Left lung (tissue), 10 donors: ENCODE results near the gene PLEKHO1. TPM values are rescaled to one million over a fixed set of nuclear protein-coding genes. Genes with fewer than 3 reads are reported as not detected.
"Not testable (repeated sequence)": the region's sequence is repeated elsewhere in the genome, so short reads cannot be mapped to it uniquely, and the experiment has no call there.

Source experiments
- ATAC-seq: fragments of 200-7000 bp; cut with Tn5 transposase; one replicate; pipeline ENCODE4 v1.9.1; 2020; ENCODE audit warnings: moderate library complexity
- DNase-seq, 4 donors: peaks; one replicate each; pipeline ENCODE4 v3.0.0-alpha.2; 2013 to 2020
- H3K27ac ChIP-seq, 2 donors: fragments of 200-600 bp; sonication (generic) in 1 of 2; one replicate each; pipeline versions ENCODE4 v1.5.0 to v1.8.0; 2020 to 2021
- H3K27me3 ChIP-seq, 2 donors: fragments of 200-600 bp; sonication (generic) in 1 of 2; one replicate each; pipeline versions ENCODE4 v1.5.0 to v1.8.0; 2020 to 2021
- H3K36me3 ChIP-seq, 2 donors: fragments of 200-600 bp; sonication (generic) in 1 of 2; one replicate each; pipeline versions ENCODE4 v1.5.0 to v1.8.0; 2020 to 2021
- H3K4me1 ChIP-seq, 2 donors: fragments of 200-600 bp; one replicate each; pipeline ENCODE4 v1.8.0; 2021
- H3K4me3 ChIP-seq, 2 donors: fragments of 200-600 bp; sonication (generic) in 1 of 2; one replicate each; pipeline versions ENCODE4 v1.5.0 to v1.8.0; 2020 to 2021; ENCODE audit warnings: mild to moderate bottlenecking in 1 of 2
- H3K9me3 ChIP-seq, 2 donors: fragments of 200-600 bp; sonication (generic) in 1 of 2; one replicate each; pipeline versions ENCODE4 v1.5.0 to v1.8.0; 2020 to 2021
- intact Hi-C, 2 donors: fragments of 100-400 bp; cut with DNase I; formaldehyde crosslinking; loops; one replicate each; pipeline versions ENCODE4 v1.11.2 to v1.14.2; 2022
- polyA plus RNA-seq, 6 donors: library from polyadenylated mRNA; unstranded; fragments of 120-200 nt; gene quantifications; one replicate each; pipeline ENCODE4 v1.2.1, GENCODE V29; 2013; ENCODE audit not compliant: insufficient read length in 6 of 6
- total RNA-seq, 2 donors: library from RNA; stranded (reverse); fragmentation: NEBNext Ultra II Directional; extraction: Animal tissue kit (Norgen Biotek cat#: 25700); gene quantifications; one replicate each; pipeline ENCODE4 v1.2.1, GENCODE V29; 2021
- TF ChIP-seq, protein P1 (sequence below), 2 donors: fragments of 200-600 bp; sonication (generic) in 1 of 2; IDR thresholded peaks; one replicate each; pipeline versions ENCODE4 v1.5.0 to v1.8.0; 2021; ENCODE audit warnings: antibody characterized with exemption in 2 of 2
- donor health status: DM: no; HTN: yes; CAD: no.
- donor health status: DM: no; HTN: no; CAD: no.

PLEKHO1 gene
- total and polyA plus RNA-seq, 8 donors: 35.3 to 55.1 (median 47.9) TPM

- ATAC-seq (no peak), DNase-seq (no peak)
- Histone ChIP-seq H3K27me3 (no peaks in the 10 kb centered on the region), H3K9me3 (no peaks in the 10 kb centered on the region), H3K4me1 (peaks cover 0 to 62% of the 10 kb centered on the region in 2 donors), H3K36me3 (no peaks in the 10 kb centered on the region), H3K27ac (no peak overlapping the region), H3K4me3 (no peak overlapping the region)
- TF ChIP-seq, protein P1, sequence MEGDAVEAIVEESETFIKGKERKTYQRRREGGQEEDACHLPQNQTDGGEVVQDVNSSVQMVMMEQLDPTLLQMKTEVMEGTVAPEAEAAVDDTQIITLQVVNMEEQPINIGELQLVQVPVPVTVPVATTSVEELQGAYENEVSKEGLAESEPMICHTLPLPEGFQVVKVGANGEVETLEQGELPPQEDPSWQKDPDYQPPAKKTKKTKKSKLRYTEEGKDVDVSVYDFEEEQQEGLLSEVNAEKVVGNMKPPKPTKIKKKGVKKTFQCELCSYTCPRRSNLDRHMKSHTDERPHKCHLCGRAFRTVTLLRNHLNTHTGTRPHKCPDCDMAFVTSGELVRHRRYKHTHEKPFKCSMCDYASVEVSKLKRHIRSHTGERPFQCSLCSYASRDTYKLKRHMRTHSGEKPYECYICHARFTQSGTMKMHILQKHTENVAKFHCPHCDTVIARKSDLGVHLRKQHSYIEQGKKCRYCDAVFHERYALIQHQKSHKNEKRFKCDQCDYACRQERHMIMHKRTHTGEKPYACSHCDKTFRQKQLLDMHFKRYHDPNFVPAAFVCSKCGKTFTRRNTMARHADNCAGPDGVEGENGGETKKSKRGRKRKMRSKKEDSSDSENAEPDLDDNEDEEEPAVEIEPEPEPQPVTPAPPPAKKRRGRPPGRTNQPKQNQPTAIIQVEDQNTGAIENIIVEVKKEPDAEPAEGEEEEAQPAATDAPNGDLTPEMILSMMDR (IDR thresholded peaks at IDR 0.05): no peak
- intact Hi-C loops: no loop called here
Observed at GRCh38 chr1:150179867-150180266, 30.2 kb downstream of the PLEKHO1 start.

DNA sequence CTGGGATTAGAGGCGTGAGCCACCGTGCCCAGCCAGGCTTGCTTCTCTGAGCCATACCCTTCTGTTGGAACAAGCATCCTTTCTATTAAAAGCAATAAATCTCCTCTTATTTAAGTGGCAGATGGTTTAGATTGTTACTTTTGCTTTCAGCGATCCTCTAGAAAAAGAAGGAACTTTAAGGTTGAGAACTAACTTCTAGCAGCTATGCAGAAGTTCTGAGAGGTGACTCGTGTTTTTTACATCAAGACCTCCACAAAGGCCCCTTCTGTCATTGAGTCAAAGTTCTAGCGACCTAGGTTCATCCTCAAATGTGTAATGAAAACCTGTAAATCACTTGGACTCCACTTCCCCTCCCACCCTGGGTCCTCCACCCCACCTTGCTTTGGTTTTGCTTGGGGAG is 30.8 kb downstream of the PLEKHO1 start:
- Histone ChIP-seq H3K36me3 (no peaks in the 10 kb centered on the region), H3K9me3 (no peaks in the 10 kb centered on the region), H3K4me1 (peaks cover 0 to 62% of the 10 kb centered on the region in 2 donors), H3K27ac (no peak overlapping the region), H3K4me3 (no peak overlapping the region), H3K27me3 (no peaks in the 10 kb centered on the region)
- no peak for ATAC-seq
- TF ChIP-seq, protein P1 (IDR thresholded peaks at IDR 0.05): no peak
- intact Hi-C loops: no loop called here
- DNase-seq: no peak

DNA sequence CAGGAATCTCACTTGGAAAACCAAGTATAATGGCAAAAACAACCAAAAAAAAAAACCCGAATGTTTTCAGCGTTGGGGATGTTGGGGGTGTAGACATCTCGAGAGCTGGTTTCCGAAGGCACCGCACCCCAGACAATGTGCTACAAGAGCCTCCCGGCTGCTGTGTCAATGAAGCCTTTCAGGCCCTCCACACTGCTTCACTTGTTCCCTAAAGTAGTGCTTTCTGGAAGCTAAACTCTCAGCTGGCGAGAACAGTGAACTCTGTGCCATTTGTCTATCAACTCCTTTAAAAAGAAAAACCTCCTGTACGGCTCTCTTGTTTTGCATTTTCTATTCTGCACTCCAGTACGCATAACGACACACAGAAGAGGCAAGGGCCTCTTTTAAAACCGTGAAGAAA is 32.5 kb downstream of the PLEKHO1 start:
- H3K27ac ChIP-seq: no peak overlapping the region
- intact Hi-C loops: no loop called here
- H3K4me3 ChIP-seq: no peak overlapping the region
- peaks cover 0 to 64% of the 10 kb centered on the region in 2 donors for H3K4me1 ChIP-seq
- H3K27me3 ChIP-seq: no peaks in the 10 kb centered on the region
- ATAC-seq (no peak), DNase-seq (no peak)
- TF ChIP-seq, protein P1 (IDR thresholded peaks at IDR 0.05): no peak
- no peaks in the 10 kb centered on the region for H3K36me3 ChIP-seq
- no peaks in the 10 kb centered on the region for H3K9me3 ChIP-seq

GRCh38 chr1:150183061-150183460 is 33.3 kb downstream of the PLEKHO1 start:
- Histone ChIP-seq H3K4me3 (no peak overlapping the region), H3K27me3 (no peaks in the 10 kb centered on the region), H3K27ac (peak overlapping the region in 1 of 2 donors; percentile 50), H3K4me1 (peaks cover 0 to 61% of the 10 kb centered on the region in 2 donors), H3K9me3 (no peaks in the 10 kb centered on the region), H3K36me3 (no peaks in the 10 kb centered on the region)
- TF ChIP-seq, protein P1 (IDR thresholded peaks at IDR 0.05): no peak
- intact Hi-C loops: no loop called here
- DNase-seq (no peak), ATAC-seq (no peak)

DNA sequence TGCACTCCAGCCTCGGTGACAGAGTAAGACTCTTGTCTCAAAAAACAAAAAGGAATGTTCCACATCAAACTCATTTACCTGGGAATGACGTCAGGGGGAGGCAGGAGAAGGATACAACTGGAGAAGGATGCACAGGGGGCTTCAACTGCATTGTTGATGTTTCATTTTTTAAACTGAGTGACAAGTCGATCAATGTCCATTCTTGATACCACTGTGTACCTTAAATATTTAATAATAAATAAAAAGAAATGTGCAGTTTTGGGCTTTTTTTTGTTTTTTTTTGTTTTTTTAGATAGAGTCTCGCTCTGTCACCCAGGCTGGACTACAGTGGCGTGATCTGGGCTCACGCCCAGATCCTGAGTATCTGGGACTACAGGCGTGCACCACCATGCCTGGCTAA is 35.8 kb downstream of the PLEKHO1 start:
- Histone ChIP-seq H3K36me3 (no peaks in the 10 kb centered on the region), H3K27me3 (no peaks in the 10 kb centered on the region), H3K4me3 (no peak overlapping the region), H3K27ac (no peak overlapping the region), H3K9me3 (no peaks in the 10 kb centered on the region), H3K4me1 (peaks cover 0 to 38% of the 10 kb centered on the region in 2 donors)
- no peak for ATAC-seq
- TF ChIP-seq, protein P1 (IDR thresholded peaks at IDR 0.05): no peak
- no peak for DNase-seq
- intact Hi-C loops: loop anchor here in 1 of 2 donors (5.0 kb wide), 1 partner anchor 223 kb away; no protein-coding TSS in a partner anchor

GRCh38 chr1:150186438-150186788 is 36.7 kb downstream of the PLEKHO1 start:
- DNase-seq, H3K27me3 ChIP-seq, ATAC-seq, H3K36me3 ChIP-seq, H3K9me3 ChIP-seq: not testable (repeated sequence)
- peak overlapping the region; percentile 20 to 92 for H3K27ac ChIP-seq
- H3K4me1 ChIP-seq: peaks cover 0 to 35% of the 10 kb centered on the region in 2 donors
- peak overlapping the region in 1 of 2 donors; percentile 3 for H3K4me3 ChIP-seq
- intact Hi-C loops: loop anchor here in 1 of 2 donors (5.0 kb wide), 1 partner anchor 224 kb away; no protein-coding TSS in a partner anchor
